MCF 10A (cell line): ENCODE measurements around the gene CIAO1. TPM values are rescaled to one million over a fixed set of nuclear protein-coding genes. Genes with fewer than 3 reads are reported as not detected.

ENCODE experiments used
- BruUV-seq: library from RNA; stranded (reverse); fragments of 400-500 nt; replicated peaks from 2 replicates; lab custom pipeline; 2021; lab: Mats Ljungman, UMichigan
- CTCF ChIA-PET: fragments of 300-600 bp; sonication (Branson Sonifier 250); formaldehyde crosslinking; extraction: SDS; loops from one replicate; lab custom pipeline; 2021; ENCODE audit warnings: antibody characterized with exemption, inconsistent platforms; lab: Yijun Ruan, JAX
- POLR2A ChIA-PET: fragments of 300-600, 350-650 bp; sonication (Branson Sonifier 250); formaldehyde crosslinking; extraction: SDS; loops from one replicate; lab custom pipeline; 2020; ENCODE audit warnings: antibody characterized with exemption, inconsistent platforms; lab: Yijun Ruan, JAX
- DNase-seq: peaks from one replicate; pipeline ENCODE4 v3.0.0-alpha.2; 2018; ENCODE audit not compliant: unreplicated experiment
- H3K27ac Mint-ChIP-seq: one replicate; pipeline ENCODE4 v1.8.0; 2022; ENCODE audit warnings: mild to moderate bottlenecking, low read depth, mixed read lengths; ENCODE audit not compliant: unreplicated experiment
- H3K27me3 Mint-ChIP-seq: one replicate; pipeline ENCODE4 v1.8.0; 2022; ENCODE audit warnings: mixed read lengths; ENCODE audit not compliant: insufficient read depth, unreplicated experiment
- H3K36me3 Mint-ChIP-seq: one replicate; pipeline ENCODE4 v1.8.0; 2022; ENCODE audit warnings: mild to moderate bottlenecking, moderate library complexity, mixed read lengths; ENCODE audit not compliant: insufficient read depth, unreplicated experiment
- H3K4me1 Mint-ChIP-seq: one replicate; pipeline ENCODE4 v1.8.0; 2022; ENCODE audit warnings: mixed read lengths; ENCODE audit not compliant: insufficient read depth, unreplicated experiment
- H3K4me3 Mint-ChIP-seq: one replicate; pipeline ENCODE4 v1.8.0; 2022; ENCODE audit warnings: mild to moderate bottlenecking, moderate library complexity, mixed read lengths; ENCODE audit not compliant: unreplicated experiment
- H3K9me3 Mint-ChIP-seq: one replicate; pipeline ENCODE4 v1.8.0; 2022; ENCODE audit warnings: mixed read lengths; ENCODE audit not compliant: unreplicated experiment
- intact Hi-C: fragments of 100-400 bp; cut with micrococcal nuclease; formaldehyde crosslinking; loops from 2 replicates; pipeline ENCODE4 v1.14.1; 2022
- total RNA-seq: library from RNA; stranded (reverse); gene quantifications from 2 replicates; pipeline ENCODE4 v1.2.3, GENCODE V29; 2022
- TF ChIP-seq, protein P1 (sequence below): fragments of 200-600 bp; IDR thresholded peaks from one replicate; pipeline ENCODE4 v1.8.0; 2022; ENCODE audit warnings: antibody characterized with exemption, mild to moderate bottlenecking; ENCODE audit not compliant: unreplicated experiment

The CIAO1 gene
- total RNA-seq, 1 experiment from 2014 or later: 62.3 TPM

- Mint-ChIP-seq H3K4me1 (no peaks in the 10 kb centered on the region), H3K27me3 (no peaks in the 10 kb centered on the region), H3K4me3 (no peak overlapping the region), H3K27ac (no peak overlapping the region), H3K9me3 (no peaks in the 10 kb centered on the region), H3K36me3 (no peaks in the 10 kb centered on the region)
- TF ChIP-seq, protein P1, sequence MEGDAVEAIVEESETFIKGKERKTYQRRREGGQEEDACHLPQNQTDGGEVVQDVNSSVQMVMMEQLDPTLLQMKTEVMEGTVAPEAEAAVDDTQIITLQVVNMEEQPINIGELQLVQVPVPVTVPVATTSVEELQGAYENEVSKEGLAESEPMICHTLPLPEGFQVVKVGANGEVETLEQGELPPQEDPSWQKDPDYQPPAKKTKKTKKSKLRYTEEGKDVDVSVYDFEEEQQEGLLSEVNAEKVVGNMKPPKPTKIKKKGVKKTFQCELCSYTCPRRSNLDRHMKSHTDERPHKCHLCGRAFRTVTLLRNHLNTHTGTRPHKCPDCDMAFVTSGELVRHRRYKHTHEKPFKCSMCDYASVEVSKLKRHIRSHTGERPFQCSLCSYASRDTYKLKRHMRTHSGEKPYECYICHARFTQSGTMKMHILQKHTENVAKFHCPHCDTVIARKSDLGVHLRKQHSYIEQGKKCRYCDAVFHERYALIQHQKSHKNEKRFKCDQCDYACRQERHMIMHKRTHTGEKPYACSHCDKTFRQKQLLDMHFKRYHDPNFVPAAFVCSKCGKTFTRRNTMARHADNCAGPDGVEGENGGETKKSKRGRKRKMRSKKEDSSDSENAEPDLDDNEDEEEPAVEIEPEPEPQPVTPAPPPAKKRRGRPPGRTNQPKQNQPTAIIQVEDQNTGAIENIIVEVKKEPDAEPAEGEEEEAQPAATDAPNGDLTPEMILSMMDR: no peak
- ChIA-PET POLR2A (interaction anchor here (0.6 to 3.8 kb wide), 3 partner anchors 16 to 35 kb away, joined by 4 to 12 read pairs (median 6); partner anchors contain the start of gene STARD7), CTCF (interaction anchor here (0.6 kb wide), 1 partner anchor 12 kb away, joined by 4 read pairs; no protein-coding TSS in a partner anchor)
- intact Hi-C loops: no loop called here
- no TSS peak for BruUV-seq
- no peak for DNase-seq
Observed at GRCh38 chr2:96225016-96225533, 41.0 kb upstream of the CIAO1 start.

DNA sequence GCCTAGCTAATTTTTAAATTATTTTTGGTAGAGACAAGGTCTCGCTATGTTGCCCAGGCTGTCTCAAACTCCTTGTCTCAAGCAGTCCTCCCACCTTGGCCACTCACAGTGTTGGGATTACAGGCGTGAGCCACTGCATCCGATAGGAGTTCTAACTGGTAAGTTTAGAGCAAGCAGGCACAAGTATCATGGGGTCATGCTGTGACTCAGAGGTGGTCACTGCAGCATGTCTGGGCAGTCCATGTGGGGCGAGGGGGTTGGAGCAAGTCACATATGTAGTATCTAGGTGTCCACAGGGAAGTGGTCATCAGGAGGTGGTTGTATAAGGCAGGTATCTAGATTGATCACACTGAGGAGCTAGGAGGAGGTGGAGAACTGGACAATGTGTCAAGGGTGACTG lies 34.7 kb upstream of the CIAO1 start:
- H3K27me3 Mint-ChIP-seq: no peaks in the 10 kb centered on the region
- DNase-seq: no peak
- H3K9me3 Mint-ChIP-seq: no peaks in the 10 kb centered on the region
- no peaks in the 10 kb centered on the region for H3K36me3 Mint-ChIP-seq
- TF ChIP-seq, protein P1: no peak
- no peak overlapping the region for H3K27ac Mint-ChIP-seq
- BruUV-seq: no TSS peak
- H3K4me3 Mint-ChIP-seq: no peak overlapping the region
- H3K4me1 Mint-ChIP-seq: no peaks in the 10 kb centered on the region
- ChIA-PET CTCF (interaction anchor here (1.1 to 1.7 kb wide), 3 partner anchors 18 to 114 kb away, joined by 3 to 7 read pairs (median 3); no protein-coding TSS in a partner anchor), POLR2A (interaction anchor here (1.0 to 1.1 kb wide), 3 partner anchors 9 to 23 kb away, joined by 3 to 4 read pairs (median 3); partner anchors contain the start of gene STARD7)
- intact Hi-C loops: no loop called here

DNA sequence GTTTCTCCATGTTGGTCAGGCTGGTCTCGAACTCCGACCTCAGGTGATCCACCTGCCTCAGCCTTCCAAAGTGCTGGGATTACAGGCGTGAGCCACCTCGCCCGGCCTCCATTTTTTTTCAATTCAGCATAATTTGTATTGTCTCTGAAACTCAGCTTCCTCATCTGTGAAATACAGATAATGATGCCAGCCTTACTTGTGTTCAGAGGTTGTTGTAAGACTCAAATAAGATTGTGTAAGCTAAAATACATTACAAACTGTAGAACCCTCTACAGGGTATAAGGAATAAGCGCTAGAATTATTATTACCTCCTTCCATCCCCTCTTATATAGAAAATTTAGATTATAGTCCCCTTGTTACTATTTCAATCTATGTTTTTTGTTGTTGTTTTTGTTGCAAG lies 32.6 kb upstream of the CIAO1 start:
- POLR2A ChIA-PET: interaction anchor here (0.7 to 2.6 kb wide), 3 partner anchors 14 to 187 kb away, joined by 3 to 14 read pairs (median 4); partner anchors contain the start of gene STARD7
- H3K36me3 Mint-ChIP-seq: peaks cover 5% of the 10 kb centered on the region

GRCh38 chr2:96233880-96234316 lies 32.1 kb upstream of the CIAO1 start:
- ChIA-PET CTCF (interaction anchor here (0.5 kb wide), 1 partner anchor 601 kb away, joined by 6 read pairs; no protein-coding TSS in a partner anchor), POLR2A (interaction anchor here (0.7 to 2.6 kb wide), 3 partner anchors 15 to 187 kb away, joined by 3 to 14 read pairs (median 3); partner anchors contain the start of gene STARD7)
- Mint-ChIP-seq H3K27me3 (no peaks in the 10 kb centered on the region), H3K4me1 (no peaks in the 10 kb centered on the region), H3K27ac (no peak overlapping the region), H3K9me3 (no peaks in the 10 kb centered on the region), H3K36me3 (peaks cover 5% of the 10 kb centered on the region), H3K4me3 (no peak overlapping the region)
- intact Hi-C loops: no loop called here
- no peak for DNase-seq
- TF ChIP-seq, protein P1: no peak
- no TSS peak for BruUV-seq

More for the DNA sequence above, 32.6 kb upstream of the CIAO1 start:
- DNase-seq: no peak
- Mint-ChIP-seq H3K4me1 (no peaks in the 10 kb centered on the region), H3K9me3 (no peaks in the 10 kb centered on the region), H3K4me3 (no peak overlapping the region), H3K27me3 (no peaks in the 10 kb centered on the region), H3K27ac (no peak overlapping the region)
- intact Hi-C loops: no loop called here
- CTCF ChIA-PET: interaction anchor here (0.5 kb wide), 1 partner anchor 602 kb away, joined by 6 read pairs; no protein-coding TSS in a partner anchor
- no TSS peak for BruUV-seq
- TF ChIP-seq, protein P1: no peak
